Esophagus squamous epithelium (tissue), 4 donors: Measurements from ENCODE around the gene PPP1R18.

Experiments used
- CTCF ChIP-seq, 6 experiments: fragments of 450-650 bp in 4 of 6; fragments of 200-600 bp in 2 of 6; sonication (generic) in 2 of 6; IDR thresholded peaks; one replicate each; pipeline ENCODE4 v1.5.1; 2016 to 2019; ENCODE audit warnings: antibody characterized with exemption in 6 of 6, mild to moderate bottlenecking in 4 of 6, moderate library complexity in 4 of 6
- POLR2A ChIP-seq, 4 donors: fragments of 450-650 bp; IDR thresholded peaks; one replicate each; pipeline ENCODE4 v1.6.1; 2017; ENCODE audit warnings: antibody characterized with exemption in 4 of 4, mild to moderate bottlenecking in 4 of 4, moderate library complexity in 3 of 4

- TF ChIP-seq CTCF (IDR thresholded peaks at IDR 0.05) (no peak), POLR2A (IDR thresholded peaks at IDR 0.05) (no peak)
Measured at GRCh38 chr6:30707281-30707850, 20.9 kb upstream of the PPP1R18 start.
